ENCODE measurements around the gene METTL18.
"Not testable (repeated sequence)": the region's sequence is repeated elsewhere in the genome, so short reads cannot be mapped to it uniquely, and the experiment has no call there.

METTL18 gene

GRCh38 chr1:169829671-169830070 lies 35.0 kb upstream of the METTL18 start:
- in situ Hi-C loops (cut with HindIII; ENCODE audit: low sequenced_read_pairs), result no loop called here
- DNase-seq (ENCODE audit: low read depth, low spot score), result no peak
- H3K4me3 ChIP-seq (ENCODE audit: low read depth, low read length), result no peak overlapping the region
- TF ChIP-seq CTCF (IDR thresholded peaks at IDR 0.05; ENCODE audit: low read depth, low read length), result no peak

DNA sequence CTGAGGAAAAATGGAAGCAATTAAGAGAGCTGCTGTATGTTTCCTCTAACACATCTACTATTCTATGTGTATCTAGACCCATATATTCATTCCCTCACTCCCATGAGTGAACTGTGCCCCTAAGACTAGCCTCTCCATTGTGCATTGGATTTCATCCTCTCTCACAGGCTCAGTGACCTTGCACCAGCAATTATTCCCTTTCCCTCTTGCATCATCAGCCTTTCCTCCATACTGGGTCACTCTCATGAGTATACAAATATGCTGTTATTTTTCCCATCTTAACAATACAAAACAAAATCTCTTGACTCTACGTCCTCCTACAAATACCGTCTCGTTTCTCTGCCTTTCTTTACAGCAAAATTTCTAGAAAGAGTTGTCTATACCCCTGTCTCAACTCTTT lies 29.4 kb upstream of the METTL18 start:
- DNase-seq (ENCODE audit: low read depth, low spot score), result no peak
- no peak overlapping the region for H3K4me3 ChIP-seq (ENCODE audit: low read depth, low read length)
- no peak for TF ChIP-seq CTCF (IDR thresholded peaks at IDR 0.05; ENCODE audit: low read depth, low read length)
- in situ Hi-C loops (cut with HindIII; ENCODE audit: low sequenced_read_pairs), result no loop called here

- no peak for TF ChIP-seq CTCF (IDR thresholded peaks at IDR 0.05; ENCODE audit: low read depth, low read length)
Observed at GRCh38 chr1:169821500-169821899, 26.8 kb upstream of the METTL18 start.

DNA sequence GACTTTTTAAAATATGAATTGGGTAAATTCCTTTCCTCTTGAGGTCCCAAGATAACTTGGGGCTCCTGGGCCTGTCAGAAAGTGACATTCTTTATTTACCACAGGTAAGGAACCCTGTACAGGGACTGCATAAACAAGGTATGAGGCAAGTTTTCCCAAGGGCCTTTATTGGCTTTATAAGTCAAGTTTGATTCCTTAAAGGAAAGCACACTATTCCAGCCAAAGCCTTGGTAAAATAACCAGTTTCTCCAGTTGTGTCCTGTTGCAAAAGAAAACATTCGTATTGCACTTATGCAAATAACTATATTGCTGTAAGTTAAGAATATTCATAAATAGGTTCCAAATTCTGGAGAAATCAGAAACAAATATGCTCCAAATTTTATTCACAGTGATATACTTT lies 21.9 kb upstream of the METTL18 start:
- DNase-seq (ENCODE audit: low read depth, low spot score), result no peak
- H3K4me3 ChIP-seq (ENCODE audit: low read depth, low read length), result no peak overlapping the region
- in situ Hi-C loops (cut with HindIII; ENCODE audit: low sequenced_read_pairs), result no loop called here
- no peak for TF ChIP-seq CTCF (IDR thresholded peaks at IDR 0.05; ENCODE audit: low read depth, low read length)

More at GRCh38 chr1:169821500-169821899, 26.8 kb upstream of the METTL18 start:
- H3K4me3 ChIP-seq (ENCODE audit: low read depth, low read length), result no peak overlapping the region
- no peak for DNase-seq (ENCODE audit: low read depth, low spot score)
- in situ Hi-C loops (cut with HindIII; ENCODE audit: low sequenced_read_pairs), result no loop called here

DNA sequence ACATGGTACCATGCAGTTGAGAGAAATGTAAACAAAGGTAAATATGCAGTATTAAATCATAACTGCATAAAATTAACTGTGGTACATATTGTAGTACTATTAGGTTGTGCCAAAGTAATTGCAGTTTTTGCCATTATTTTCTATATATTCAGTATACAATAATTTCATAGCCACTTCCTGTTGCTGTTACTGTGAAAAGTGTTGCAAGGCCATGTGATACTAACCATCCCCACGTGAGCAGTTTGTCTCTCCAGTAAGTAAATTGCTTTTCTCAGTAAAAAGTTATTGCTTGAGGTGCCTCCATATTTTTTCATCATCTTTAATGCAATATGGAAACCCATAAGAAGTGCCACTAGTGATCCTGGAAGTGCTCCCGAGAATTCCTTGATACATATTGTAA lies 19.6 kb upstream of the METTL18 start:
- H3K4me3 ChIP-seq (ENCODE audit: low read depth, low read length), result no peak overlapping the region
- in situ Hi-C loops (cut with HindIII; ENCODE audit: low sequenced_read_pairs), result no loop called here
- TF ChIP-seq CTCF (IDR thresholded peaks at IDR 0.05; ENCODE audit: low read depth, low read length), result no peak
- DNase-seq (ENCODE audit: low read depth, low spot score), result no peak

DNA sequence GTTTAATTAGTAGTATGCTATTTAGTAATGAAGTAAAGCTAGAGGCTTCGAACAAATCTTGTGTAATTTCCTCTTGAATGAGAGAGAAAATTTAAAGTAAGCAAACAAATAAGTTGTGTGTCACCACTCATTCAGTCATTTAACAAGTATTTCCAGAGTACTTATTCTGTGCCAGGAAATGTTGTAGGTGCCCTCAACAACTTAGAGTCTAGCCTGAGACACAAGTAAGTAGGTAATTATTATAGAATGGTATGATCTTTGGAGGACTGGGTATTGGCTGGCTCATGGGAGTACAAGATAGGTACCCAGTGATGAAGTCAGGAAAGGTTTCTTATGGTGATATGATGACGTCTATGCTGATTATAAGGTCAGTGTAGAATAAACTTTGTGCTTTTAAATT lies 17.4 kb upstream of the METTL18 start:
- no peak overlapping the region for H3K4me3 ChIP-seq (ENCODE audit: low read depth, low read length)
- no peak for TF ChIP-seq CTCF (IDR thresholded peaks at IDR 0.05; ENCODE audit: low read depth, low read length)
- in situ Hi-C loops (cut with HindIII; ENCODE audit: low sequenced_read_pairs), result no loop called here
- no peak for DNase-seq (ENCODE audit: low read depth, low spot score)

- H3K4me3 ChIP-seq (ENCODE audit: low read depth, low read length); DNase-seq (ENCODE audit: low read depth, low spot score); in situ Hi-C loops (cut with HindIII; ENCODE audit: low sequenced_read_pairs): not testable (repeated sequence)
Observed at GRCh38 chr1:169811418-169812035, 16.8 kb upstream of the METTL18 start.
